ENCODE results near the gene PPIP5K2.
A peak's percentile ranks its signal among the peaks of the same experiment; 100 is the strongest.
"Not testable (repeated sequence)": the region's sequence is repeated elsewhere in the genome, so short reads cannot be mapped to it uniquely, and the experiment has no call there.

Gene PPIP5K2

GRCh38 chr5:103119765-103120606, at the start of gene PPIP5K2, which contains the start of gene GIN1:
PPIP5K2 (plus strand) TSS chr5:103120301; CDS start chr5:103129590, 9,289 bp downstream.
GIN1 (minus strand) TSS chr5:103120138; CDS start chr5:103108707, 11,431 bp downstream.
- DNase-seq (ENCODE audit: low read depth in 2 of 2): peak; percentile 97

DNA sequence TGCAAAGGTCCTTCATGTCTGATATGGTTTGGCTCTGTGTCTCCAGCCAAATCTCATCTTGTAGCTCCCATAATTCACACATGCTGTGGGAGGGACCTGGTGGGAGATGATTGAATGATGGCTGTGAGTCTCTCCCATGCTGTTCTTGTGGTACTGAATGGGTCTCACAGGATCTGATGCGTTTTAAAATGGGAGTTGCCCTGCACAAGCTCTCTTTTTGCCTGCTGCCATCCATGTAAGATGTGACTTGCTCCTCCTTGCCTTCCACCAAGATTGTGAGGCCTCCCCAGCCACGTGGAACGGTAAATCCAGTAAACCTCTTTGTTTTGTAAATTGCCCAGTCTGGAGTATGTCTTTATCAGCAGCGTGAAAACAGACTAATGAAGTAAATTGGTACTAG, 46.6 kb upstream of the PPIP5K2 start:
- not testable (repeated sequence) for DNase-seq (ENCODE audit: low read depth in 2 of 2)

DNA sequence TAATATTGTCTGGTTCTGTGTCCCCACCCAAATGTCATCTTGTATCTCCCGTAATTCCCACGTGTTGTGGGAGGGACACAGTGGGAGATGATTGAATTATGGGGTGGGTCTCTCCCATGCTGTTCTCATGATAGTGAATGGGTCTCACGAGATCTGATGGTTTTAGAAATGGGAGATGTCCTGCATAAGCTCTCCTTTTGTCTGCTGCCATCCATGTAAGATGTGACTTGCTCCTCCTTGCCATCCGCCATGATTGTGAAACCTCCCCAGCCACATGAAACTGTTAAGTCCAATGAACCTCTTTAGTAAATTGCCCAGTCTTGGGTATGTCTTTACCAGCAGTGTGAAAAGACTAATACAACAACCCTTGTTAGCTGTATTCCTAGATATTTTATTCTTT, 44.7 kb upstream of the PPIP5K2 start:
- DNase-seq (ENCODE audit: low read depth in 2 of 2): no peak

DNA sequence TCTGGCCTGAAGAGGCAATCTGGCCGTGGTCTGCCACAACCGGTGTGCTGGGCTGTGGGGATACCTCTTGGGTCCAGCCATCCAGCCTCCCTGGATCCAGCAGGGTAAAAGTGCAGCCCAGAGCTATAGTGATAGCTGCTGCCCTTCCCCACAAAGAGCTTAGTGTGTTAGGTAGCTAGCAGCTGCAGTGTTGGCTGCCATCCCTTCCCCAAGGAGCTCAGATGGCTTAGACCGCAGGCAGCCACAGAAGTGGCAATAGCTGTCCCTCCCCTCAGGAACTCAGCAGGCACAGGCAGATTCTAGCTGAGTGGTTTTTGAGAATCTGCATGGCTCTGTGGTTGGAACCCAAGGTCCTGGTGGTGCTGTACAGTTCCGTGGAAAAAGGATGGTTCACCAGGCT, 40.3 kb upstream of the PPIP5K2 start:
- no peak for DNase-seq (ENCODE audit: low read depth in 2 of 2)

- DNase-seq (ENCODE audit: low read depth in 2 of 2): no peak
These were observed 33.6 kb upstream of the PPIP5K2 start for GRCh38 chr5:103086547-103086946.

GRCh38 chr5:103089272-103089671, 30.8 kb upstream of the PPIP5K2 start:
- no peak for DNase-seq (ENCODE audit: low read depth in 2 of 2)

DNA sequence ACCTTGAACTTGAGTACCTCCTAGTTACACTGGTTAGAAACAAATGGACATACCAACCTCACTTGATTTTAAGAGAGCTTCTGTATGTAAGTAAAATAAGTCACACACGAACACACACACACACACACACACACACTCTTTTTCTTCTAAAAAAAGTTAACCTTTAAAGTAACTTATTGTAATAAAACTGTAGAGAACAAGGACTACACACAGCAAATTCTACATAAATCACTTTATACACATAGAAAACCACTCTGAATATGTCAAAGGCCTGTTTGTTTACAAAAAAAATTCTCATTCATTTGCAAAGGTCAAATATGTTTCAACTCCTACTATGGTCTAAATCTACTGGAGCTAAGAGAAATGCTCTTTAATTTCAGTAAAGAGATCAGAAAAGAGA, 29.3 kb upstream of the PPIP5K2 start:
- no peak for DNase-seq (ENCODE audit: low read depth in 2 of 2)

GRCh38 chr5:103092676-103093075, 27.4 kb upstream of the PPIP5K2 start:
- no peak for DNase-seq (ENCODE audit: low read depth in 2 of 2)

DNA sequence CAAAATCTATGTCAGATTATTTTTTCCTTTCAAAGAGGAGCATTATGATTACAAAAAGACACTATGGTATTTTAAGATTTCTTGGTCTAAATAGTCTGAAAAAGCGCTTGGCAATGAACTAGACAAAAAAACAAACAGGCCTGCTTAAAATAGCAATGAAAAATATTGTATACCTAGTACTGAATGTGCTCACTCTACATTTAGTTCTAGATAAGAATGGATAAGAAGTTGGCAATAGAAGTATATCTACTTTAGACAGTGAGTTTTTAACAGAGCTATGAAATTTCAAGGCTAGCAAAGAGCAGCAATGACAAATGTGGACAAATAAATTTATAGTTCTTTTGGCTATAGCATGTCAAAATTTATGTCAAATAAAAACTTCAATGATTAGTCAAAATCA, 26.4 kb upstream of the PPIP5K2 start:
- DNase-seq (ENCODE audit: low read depth in 2 of 2): no peak

DNA sequence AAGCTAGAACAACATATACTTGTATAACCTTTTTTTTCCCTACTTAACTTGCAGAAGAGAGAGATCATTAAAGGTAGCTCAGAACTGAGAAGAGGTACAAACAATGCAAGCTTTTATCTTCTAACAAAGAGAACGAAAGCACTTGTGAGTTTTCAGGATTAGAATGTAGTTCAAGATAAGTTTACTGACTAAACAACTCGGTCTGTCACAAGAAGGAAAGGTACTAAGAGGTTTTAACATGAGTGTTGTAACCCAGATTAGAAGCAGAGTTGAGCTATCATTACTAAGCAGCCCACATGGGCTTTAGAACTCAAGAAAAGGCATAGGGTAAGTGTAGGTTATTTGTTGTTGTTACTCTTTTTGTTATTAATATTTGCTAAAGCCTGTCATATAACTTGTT, 25.4 kb upstream of the PPIP5K2 start:
- DNase-seq (ENCODE audit: low read depth in 2 of 2): no peak

GRCh38 chr5:103098993-103099392, 21.1 kb upstream of the PPIP5K2 start:
- no peak for DNase-seq (ENCODE audit: low read depth in 2 of 2)

- DNase-seq (ENCODE audit: low read depth in 2 of 2): no peak
These were observed 18.9 kb upstream of the PPIP5K2 start for GRCh38 chr5:103101079-103101750.

- DNase-seq (ENCODE audit: low read depth in 2 of 2): no peak
These were observed 17.9 kb upstream of the PPIP5K2 start for GRCh38 chr5:103102234-103102633.

GRCh38 chr5:103108086-103108485, 12.0 kb upstream of the PPIP5K2 start:
- DNase-seq (ENCODE audit: low read depth in 2 of 2): no peak

- no peak for DNase-seq (ENCODE audit: low read depth in 2 of 2)
These were observed 10.8 kb upstream of the PPIP5K2 start for GRCh38 chr5:103109277-103109676.

DNA sequence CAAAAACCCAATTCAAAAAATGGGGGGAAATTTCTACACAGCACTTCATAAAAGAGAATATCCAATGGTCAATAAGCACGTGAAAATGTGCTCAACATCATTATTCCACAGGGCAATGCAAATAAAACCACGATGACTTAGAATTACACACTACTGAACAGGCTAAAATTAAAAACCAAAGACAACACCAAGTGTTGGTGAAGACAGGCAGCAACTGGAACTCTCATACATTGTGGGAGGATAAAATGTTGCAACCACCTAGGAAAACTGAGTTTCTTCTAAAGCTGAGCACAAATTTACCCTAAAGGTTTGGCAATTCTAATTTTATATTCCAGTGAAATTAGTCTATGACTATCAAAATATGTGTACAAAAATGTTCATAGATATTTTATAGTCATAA, 9.7 kb upstream of the PPIP5K2 start:
- DNase-seq (ENCODE audit: low read depth in 2 of 2): no peak

GRCh38 chr5:103111468-103111867, 8.6 kb upstream of the PPIP5K2 start:
- DNase-seq (ENCODE audit: low read depth in 2 of 2): no peak

- no peak for DNase-seq (ENCODE audit: low read depth in 2 of 2)
These were observed 7.2 kb upstream of the PPIP5K2 start for GRCh38 chr5:103112910-103113309.

GRCh38 chr5:103114440-103114839, 5.7 kb upstream of the PPIP5K2 start:
- DNase-seq (ENCODE audit: low read depth in 2 of 2): no peak

DNA sequence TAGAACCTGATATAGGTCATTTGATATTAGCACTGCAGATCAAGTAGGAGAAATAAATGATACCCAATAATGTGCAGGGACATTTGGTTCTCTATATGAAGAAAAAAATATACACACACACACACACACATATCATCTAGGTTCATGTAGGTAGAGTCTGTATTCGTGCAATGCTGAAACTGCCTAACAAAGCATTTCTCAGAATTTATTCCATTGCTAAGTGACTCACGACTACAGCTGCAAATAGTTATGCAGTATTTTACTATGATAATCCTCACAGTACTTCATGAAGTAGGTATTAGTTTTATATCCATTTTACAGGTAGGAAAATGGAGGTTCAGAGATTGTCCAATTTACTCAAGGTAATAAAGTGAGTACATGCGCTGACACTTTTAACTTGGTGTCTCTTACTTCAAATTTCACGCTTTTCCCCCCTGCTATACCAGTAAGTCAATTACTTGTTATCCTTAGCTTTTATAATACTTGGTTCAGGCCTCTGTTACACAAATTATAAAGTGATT, 2.6 kb upstream of the PPIP5K2 start:
- DNase-seq (ENCODE audit: low read depth in 2 of 2): no peak

GRCh38 chr5:103119070-103119764, 884 bp upstream of the PPIP5K2 start:
- no peak for DNase-seq (ENCODE audit: low read depth in 2 of 2)

DNA sequence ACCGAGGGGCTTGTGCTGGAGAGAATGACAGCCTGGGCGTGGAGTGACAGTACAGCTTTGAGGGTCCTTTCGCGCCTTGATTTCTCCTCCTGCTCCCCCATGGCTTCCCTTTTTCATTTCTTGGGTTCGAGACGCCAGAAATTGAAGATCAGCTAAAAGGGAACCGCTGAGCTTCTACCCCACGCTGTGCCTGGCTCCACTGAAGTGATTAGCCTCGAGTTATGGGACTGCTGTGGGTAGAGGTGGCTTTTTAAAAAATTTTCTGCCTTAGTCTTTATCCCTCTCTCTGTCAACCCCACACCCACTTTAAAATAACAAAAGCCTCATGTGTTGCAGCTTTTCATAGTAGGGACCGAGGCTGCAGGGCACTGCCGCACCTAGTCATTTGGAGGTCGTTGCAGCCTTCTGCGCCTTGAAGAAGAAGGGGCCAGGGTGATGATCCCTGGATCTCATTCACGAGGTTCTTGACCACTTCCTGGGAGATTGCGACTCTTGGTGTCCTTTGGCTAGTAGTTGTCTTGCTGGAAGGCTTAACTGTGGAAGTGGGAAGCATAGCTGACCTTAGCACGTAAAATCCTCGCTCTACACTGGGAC, 603 bp downstream of the PPIP5K2 start:
- DNase-seq (ENCODE audit: low read depth in 2 of 2): no peak
